Right hindlimb (tissue), 1 donor: ENCODE data around the gene TMEM178B.
"Not testable (repeated sequence)": the region's sequence is repeated elsewhere in the genome, so short reads cannot be mapped to it uniquely, and the experiment has no call there.

Source experiments
- DNase-seq: peaks from one replicate; pipeline ENCODE4 v3.0.0-alpha.2; 2018

The TMEM178B gene

GRCh38 chr7:141073641-141074161 lies at the start of gene TMEM178B:
Gene TMEM178B, plus strand, starts transcription at chr7:141074064.
- DNase-seq: peak; percentile 18

GRCh38 chr7:141024668-141025067 lies 49.2 kb upstream of the TMEM178B start:
- no peak for DNase-seq

GRCh38 chr7:141027043-141027442 lies 46.8 kb upstream of the TMEM178B start:
- no peak for DNase-seq

GRCh38 chr7:141028767-141029166 lies 45.1 kb upstream of the TMEM178B start:
- no peak for DNase-seq

- DNase-seq: not testable (repeated sequence)
These were observed 41.1 kb upstream of the TMEM178B start for GRCh38 chr7:141032539-141033323.

GRCh38 chr7:141038100-141038499 lies 35.8 kb upstream of the TMEM178B start:
- DNase-seq: not testable (repeated sequence)

GRCh38 chr7:141039376-141039775 lies 34.5 kb upstream of the TMEM178B start:
- DNase-seq: no peak

- no peak for DNase-seq
These were observed 31.4 kb upstream of the TMEM178B start for GRCh38 chr7:141042222-141043193.

- DNase-seq: no peak
These were observed 30.2 kb upstream of the TMEM178B start for GRCh38 chr7:141043616-141044015.

GRCh38 chr7:141045126-141045841 lies 28.6 kb upstream of the TMEM178B start:
- DNase-seq: no peak

- DNase-seq: no peak
These were observed 27.8 kb upstream of the TMEM178B start for GRCh38 chr7:141045842-141046620.

- no peak for DNase-seq
These were observed 20.2 kb upstream of the TMEM178B start for GRCh38 chr7:141053626-141054025.

- DNase-seq: no peak
These were observed 18.7 kb upstream of the TMEM178B start for GRCh38 chr7:141055146-141055545.

GRCh38 chr7:141057788-141058187 lies 16.1 kb upstream of the TMEM178B start:
- DNase-seq: no peak

- DNase-seq: not testable (repeated sequence)
These were observed 6.0 kb upstream of the TMEM178B start for GRCh38 chr7:141067856-141068255.

GRCh38 chr7:141071260-141071854 lies 2.5 kb upstream of the TMEM178B start:
- peak; percentile 25 for DNase-seq

GRCh38 chr7:141071855-141072547 lies 1.9 kb upstream of the TMEM178B start:
- DNase-seq: no peak

- peak; percentile 74 for DNase-seq
These were observed 1.2 kb upstream of the TMEM178B start for GRCh38 chr7:141072548-141073172.

- peak; percentile 62 for DNase-seq
These were observed 657 bp upstream of the TMEM178B start for GRCh38 chr7:141073173-141073640.
